Fibroblast of villous mesenchyme (primary cell): ENCODE data around the gene DOCK4. TPM values are rescaled to one million over a fixed set of nuclear protein-coding genes. Genes with fewer than 3 reads are reported as not detected.

Experiments used
- DNase-seq: peaks from one replicate; pipeline ENCODE4 v3.0.0-alpha.2; 2010; ENCODE audit warnings: low read depth
- H3K4me3 ChIP-seq: 2 replicates; pipeline ENCODE4 v1.5.1; 2011; ENCODE audit warnings: low read depth, mild to moderate bottlenecking, low read length
- CTCF ChIP-seq: IDR thresholded peaks from 2 replicates; pipeline ENCODE4 v1.5.1; 2012; ENCODE audit warnings: low read depth, mild to moderate bottlenecking, low read length; ENCODE audit not compliant: insufficient read depth
- total RNA-seq: library from RNA; depleted of rRNA; stranded (reverse); fragments of >200 nt; gene quantifications from 2 replicates; pipeline ENCODE4 v1.2.3, GENCODE V29; 2012

The DOCK4 gene
- total RNA-seq, 1 donor = 43.6 TPM

GRCh38 chr7:111801277-111801676, 404.9 kb downstream of the DOCK4 start:
- peak; percentile 12 for DNase-seq
- TF ChIP-seq CTCF = no peak
- no peak overlapping the region for H3K4me3 ChIP-seq

- TF ChIP-seq CTCF = no peak
- H3K4me3 ChIP-seq = no peak overlapping the region
- peak; percentile 19 for DNase-seq
Measured at GRCh38 chr7:111796671-111797070, 409.5 kb downstream of the DOCK4 start.

GRCh38 chr7:111789870-111790269, 416.3 kb downstream of the DOCK4 start:
- no peak for TF ChIP-seq CTCF
- DNase-seq = peak; percentile 18

DNA sequence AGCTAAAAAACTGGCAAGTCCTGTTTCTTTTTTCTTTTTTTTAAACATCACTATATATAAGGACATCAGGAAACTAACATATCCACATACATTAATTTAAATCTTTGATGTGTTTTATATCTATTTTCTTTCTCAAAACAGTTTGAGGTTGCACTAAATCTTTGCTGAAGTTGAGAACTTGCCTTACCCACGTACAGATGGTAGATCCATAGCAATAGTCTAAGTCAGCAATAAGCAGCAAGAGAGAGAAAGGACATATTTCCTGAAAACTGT, 417.2 kb downstream of the DOCK4 start:
- no peak overlapping the region for H3K4me3 ChIP-seq
- no peak for TF ChIP-seq CTCF
- DNase-seq = no peak

More at GRCh38 chr7:111789870-111790269, 416.3 kb downstream of the DOCK4 start:
- no peak overlapping the region for H3K4me3 ChIP-seq

GRCh38 chr7:111788286-111789047, 417.7 kb downstream of the DOCK4 start:
- TF ChIP-seq CTCF = no peak
- H3K4me3 ChIP-seq = no peak overlapping the region
- peak; percentile 21 for DNase-seq

- no peak overlapping the region for H3K4me3 ChIP-seq
- no peak for TF ChIP-seq CTCF
- no peak for DNase-seq
Measured at GRCh38 chr7:111787741-111788140, 418.5 kb downstream of the DOCK4 start.

GRCh38 chr7:111787099-111787498, 419.1 kb downstream of the DOCK4 start:
- DNase-seq = no peak
- no peak overlapping the region for H3K4me3 ChIP-seq
- no peak for TF ChIP-seq CTCF
